ENCODE data around the gene RRAGD.
"Not testable (repeated sequence)": the region's sequence is repeated elsewhere in the genome, so short reads cannot be mapped to it uniquely, and the experiment has no call there.

The RRAGD gene

DNA sequence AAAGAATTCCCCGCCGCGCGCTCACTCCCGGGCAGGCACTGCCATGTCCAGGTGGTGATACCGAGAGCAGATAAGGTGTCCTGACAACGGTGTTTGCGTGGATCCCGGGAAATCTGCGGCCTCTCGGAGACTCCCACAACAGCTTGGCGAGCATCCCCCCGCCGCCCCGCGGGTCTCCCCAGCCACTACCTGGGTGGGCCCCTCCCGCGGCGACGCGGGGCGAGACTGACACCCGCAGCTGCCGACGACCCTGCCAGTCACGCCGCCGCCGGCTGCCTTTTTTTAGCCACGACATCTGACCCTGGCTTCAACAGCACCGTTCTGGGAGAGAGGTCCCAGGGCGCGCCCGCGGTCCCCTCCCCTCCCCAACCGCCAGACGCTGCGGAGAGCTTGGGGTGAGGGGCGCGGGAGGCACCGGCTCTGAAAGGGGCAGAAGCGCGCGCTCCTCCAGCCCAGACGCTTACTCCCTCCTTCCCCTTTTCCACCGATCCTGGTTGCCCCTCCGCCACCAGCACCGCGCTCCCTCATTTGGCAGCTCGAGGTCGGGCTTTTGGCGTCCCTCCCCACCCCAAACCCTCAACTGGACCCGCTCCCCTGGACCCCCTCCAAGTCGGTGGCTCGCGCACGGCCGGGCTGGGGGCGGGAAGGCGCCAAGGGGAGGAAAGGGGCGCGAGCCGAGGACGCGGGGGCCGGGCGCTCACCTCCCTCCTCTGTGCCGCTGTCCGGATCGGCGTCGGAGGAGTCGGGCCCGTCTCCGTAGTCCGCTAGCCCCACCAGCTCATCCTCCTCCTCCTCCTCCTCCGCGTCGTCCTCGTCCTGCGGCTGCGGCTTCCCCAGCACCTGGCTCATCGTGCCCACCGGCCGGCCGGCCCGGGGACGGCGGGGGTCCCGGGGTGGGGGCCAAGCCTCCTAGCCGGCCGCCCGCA is 665 bp downstream of the RRAGD start:
- no peak for DNase-seq (ENCODE audit: low read depth, low spot score)

DNA sequence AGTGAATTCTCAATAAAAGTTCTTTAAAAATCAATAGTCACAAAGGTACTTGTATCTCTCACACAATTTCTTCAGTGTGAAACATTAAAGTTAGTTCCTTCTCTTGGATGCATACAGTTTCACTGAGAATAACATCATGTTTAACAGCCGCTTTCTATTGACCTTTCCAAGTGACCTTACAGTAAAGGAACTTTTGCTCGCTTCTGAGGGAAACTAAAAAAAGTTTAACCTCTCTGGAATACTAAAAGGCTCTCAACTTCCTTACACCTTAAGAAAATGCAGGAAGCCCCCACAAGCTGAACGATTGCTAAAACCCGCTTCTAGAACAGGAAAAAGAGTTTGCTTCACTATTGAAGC is 1.3 kb downstream of the RRAGD start:
- no peak for DNase-seq (ENCODE audit: low read depth, low spot score)

DNA sequence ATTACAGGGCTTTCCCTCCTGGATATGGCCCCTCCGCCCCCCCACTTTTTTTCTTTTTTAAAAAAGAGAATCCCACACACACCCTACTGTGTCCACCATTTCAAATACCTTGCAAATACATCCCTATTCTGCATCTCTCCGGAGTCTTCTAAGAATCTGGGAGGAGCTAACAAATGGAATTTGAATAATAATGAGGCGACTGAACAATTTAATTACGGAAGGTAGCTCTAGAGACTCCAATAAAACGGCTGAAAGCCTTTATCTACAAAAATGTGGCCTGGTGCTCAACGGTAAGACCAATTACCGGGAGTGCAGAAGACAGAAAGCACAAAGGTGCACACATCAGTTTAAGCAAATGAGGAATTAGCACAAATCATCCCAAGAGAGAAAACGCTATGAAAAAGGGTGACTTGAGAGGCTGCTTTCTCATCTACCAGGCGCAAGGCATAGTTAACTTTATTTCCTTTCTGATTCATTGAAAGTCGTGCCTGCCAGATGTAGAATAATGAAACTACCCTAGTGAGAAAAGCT is 1.8 kb downstream of the RRAGD start:
- no peak for DNase-seq (ENCODE audit: low read depth, low spot score)

DNA sequence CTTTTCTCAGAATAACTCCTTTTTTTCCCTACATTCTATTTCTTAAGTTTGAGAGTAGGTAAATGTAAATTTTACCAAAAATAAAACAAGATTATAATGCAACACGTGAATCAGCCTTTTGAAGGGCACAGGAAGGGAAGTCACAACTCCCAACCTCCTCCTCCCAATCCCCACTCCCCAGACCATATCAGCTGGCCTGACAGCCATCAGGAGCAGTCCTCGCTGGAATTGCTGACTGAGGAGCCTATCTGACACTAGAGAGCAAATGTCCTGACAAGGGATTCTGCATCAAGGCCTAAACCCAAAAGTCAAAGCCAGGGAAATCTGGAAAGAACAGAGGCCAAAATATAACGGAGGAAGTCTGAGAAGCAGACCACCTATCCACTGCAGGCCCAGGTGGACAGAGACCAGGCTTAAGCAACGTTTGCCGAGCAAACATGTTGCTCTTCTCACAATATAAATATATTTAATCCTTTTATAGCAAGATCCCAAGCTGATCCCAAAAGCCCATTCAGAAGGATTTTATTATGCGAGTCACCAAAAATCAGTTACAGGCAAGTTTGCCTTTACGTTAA is 2.5 kb downstream of the RRAGD start:
- no peak for DNase-seq (ENCODE audit: low read depth, low spot score)

DNA sequence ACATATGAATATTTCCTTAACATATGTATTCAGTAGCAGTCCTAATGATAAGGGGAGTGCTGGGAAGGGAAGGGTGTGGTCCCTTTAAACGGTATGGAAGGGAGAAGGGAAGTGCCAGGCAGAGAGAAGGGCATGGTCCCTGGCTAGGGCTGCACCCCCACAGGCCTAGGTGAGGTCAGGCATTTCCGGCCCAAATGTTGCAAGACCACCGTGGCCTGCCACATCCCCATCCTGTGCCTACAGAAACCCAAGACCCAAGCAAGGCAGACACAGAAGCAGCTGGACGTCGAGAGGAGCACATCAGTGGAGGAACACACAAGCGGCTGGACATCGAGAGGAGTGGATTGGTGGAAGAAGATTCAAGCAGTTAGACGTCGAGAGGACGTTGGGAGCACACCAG is 5.9 kb downstream of the RRAGD start:
- no peak for DNase-seq (ENCODE audit: low read depth, low spot score)

DNA sequence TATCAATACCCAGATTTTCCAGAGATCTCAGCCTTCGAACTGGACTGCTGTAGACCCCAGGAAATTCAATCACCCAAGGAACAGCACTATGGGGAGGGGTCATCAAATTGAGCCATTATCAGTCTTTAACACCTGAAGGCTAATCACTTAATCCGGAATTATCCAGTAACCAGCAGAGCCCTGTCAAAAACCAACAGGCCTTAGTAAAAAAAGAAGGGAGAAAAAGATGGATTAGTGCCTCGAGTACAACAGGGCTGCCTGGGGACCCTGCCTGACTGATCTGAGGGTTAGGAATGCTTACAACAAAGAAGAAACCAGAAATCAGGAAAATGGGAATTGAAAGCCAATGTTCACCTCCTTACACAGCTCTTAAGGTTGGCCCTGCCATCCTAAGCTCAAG is 7.6 kb downstream of the RRAGD start:
- no peak for DNase-seq (ENCODE audit: low read depth, low spot score)

DNA sequence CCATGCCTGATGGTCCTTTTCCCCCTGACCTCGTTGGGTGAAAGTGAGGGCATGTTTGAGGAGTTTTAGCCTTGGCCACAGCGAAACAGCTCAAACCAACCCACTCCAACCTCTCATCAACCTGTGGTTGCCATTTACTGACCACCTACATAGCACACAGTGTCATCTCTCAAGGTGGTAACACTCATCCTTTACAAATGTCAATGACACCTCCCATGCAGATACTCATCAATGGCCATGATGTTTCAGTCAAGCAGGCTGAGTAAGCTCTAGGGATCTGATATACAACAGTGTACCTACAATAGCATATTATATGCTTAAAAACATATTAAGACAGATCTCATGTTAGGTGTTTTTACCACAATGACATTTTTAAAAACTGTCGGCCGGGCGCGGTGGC is 9.3 kb downstream of the RRAGD start:
- DNase-seq (ENCODE audit: low read depth, low spot score), result no peak

DNA sequence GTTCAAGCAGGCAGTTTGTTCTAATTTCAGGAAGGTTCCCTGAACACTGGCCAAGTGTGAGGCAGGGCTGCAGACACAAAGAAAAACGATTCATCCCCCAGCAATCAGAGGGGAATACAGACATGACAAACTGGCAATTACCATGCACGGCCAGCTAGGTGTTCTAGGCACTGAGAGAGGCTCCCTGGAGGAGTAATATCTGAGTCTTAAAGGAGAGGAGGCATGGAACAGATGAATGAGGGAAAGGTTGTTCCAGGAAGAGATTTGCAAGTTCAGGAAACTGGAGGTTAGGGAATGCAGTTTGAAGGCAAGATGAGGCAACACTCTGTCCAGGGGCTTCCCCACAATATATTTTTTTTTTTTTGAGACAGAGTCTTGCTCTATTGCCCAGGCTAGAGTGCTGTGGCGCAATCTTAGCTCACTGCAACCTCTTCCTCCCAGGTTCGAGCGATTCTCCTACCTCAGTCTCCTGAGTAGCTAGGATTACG is 11.1 kb downstream of the RRAGD start:
- no peak for DNase-seq (ENCODE audit: low read depth, low spot score)

DNA sequence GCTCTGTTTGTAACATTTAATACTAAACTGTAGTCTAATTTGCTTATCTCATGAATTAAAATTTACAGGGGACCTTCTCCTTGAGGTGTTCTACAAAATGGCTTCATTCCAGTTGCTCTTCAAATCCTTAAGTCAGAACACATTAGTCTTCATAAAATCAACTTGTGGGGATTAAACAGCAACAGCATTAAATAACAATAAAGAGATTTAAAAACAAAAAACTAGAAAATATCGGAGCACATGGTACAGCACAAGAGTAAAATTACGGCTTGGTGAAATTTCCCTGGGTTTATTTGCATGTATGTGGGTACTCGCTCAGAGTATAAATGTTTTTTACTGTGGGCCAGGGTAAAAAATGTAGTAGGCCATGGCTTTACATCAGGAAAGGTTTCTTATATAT is 12.0 kb downstream of the RRAGD start:
- no peak for DNase-seq (ENCODE audit: low read depth, low spot score)

DNA sequence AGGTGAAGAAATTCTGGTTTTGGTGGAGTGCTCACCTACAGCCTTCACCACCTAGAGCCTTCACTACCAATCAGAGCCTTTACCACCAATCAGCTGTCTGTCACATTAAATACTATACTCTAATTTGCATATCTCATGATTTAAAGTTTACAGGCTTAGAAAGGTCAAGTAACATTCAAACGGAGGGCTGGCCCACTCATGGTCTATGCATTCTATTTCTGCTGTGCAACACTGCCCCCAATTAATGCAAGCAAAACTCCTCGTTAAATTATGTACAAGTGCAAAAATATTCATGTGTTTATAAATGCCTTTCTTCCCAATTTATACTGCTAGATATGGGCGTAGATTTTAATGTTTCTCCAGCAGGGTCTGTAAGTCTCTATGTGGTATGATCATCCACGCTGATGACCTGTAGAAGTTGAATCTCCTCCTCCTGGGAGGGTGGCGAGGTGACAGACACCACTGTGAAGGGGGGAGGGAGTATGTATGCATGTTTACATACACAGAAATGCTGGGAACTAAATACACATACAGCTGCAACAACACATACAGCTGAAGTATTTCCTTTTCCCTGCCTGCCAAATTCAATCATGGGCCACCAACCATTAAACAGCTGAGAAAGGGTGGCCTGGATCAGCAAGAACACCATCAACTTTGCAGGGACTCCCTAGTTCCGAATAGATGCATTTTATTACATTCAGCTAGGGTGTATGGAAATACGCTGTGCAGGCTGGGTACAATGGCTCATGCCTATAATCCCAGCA is 13.1 kb downstream of the RRAGD start:
- DNase-seq (ENCODE audit: low read depth, low spot score), result no peak

DNA sequence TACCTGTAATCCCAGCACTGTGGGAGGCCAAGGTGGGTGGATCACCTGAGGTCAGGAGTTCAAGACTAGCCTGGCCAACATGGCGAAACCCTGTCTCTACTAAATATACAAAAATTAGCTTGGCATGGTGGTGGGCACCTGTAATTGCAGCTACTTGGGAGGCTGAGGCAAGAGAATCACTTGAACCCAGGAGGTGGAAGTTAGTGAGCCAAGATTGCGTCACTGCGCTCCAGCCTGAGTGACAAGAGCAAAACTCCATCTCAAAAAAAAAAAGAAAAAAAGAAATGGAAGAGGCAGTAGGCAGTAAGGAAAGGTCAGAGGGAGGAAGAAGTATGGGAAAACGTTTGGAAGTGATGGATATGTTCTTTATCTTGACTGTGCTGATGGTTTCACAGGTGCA is 14.2 kb downstream of the RRAGD start:
- not testable (repeated sequence) for DNase-seq (ENCODE audit: low read depth, low spot score)

DNA sequence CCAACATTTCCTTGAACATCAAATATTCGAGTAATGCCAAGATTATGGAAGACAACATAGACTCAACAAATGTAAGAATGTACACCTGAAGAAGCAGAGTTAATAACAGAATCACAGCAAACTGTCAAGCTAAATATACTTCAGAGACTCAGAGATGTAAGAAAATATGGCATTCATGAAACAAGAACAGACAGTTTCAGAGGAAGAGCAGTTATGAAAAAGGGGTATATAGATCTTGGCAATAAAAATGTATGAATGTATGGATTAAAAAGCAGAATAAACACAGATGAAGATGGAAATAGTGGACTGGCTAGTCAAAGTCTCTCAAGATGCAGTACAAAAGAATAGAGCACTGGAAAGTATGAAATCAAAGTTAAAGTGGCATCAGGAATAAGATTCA is 18.4 kb downstream of the RRAGD start:
- no peak for DNase-seq (ENCODE audit: low read depth, low spot score)

DNA sequence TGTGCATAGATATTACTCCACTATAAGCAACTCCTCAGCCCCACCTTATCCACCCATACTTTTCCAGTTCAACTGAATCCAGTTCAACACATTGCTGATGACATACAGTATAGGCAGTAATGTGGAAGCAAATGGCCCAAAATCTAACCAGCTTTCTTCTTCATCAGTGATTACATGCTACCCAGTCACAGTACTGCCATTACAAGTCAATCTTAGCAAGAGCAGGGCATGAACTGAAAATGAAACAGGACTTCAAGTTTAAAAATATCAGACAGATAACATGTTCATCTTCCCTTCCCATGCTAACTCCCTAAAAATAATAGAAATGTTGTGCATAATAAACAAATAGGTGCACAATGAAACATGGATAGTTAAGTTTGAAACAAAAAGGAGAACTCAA is 19.2 kb downstream of the RRAGD start:
- no peak for DNase-seq (ENCODE audit: low read depth, low spot score)

DNA sequence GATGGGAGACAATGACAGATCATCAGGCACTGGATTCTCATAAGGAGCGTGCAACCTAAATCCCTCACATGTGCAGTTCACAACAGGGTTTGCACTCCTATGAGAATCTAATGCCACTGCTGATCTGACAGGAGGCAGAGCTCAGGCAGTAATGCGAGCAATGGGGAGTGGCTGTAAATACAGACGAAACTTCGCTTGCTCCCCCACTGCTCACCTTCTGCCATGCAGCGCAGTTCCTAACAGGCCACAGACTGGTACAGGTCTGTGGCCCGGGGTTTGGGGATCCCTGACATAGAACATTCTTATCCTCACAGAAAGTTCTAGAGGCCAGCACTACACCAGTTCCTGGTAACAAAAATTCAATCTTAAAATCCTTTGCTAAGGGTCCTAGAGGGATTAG is 23.2 kb downstream of the RRAGD start:
- no peak for DNase-seq (ENCODE audit: low read depth, low spot score)

DNA sequence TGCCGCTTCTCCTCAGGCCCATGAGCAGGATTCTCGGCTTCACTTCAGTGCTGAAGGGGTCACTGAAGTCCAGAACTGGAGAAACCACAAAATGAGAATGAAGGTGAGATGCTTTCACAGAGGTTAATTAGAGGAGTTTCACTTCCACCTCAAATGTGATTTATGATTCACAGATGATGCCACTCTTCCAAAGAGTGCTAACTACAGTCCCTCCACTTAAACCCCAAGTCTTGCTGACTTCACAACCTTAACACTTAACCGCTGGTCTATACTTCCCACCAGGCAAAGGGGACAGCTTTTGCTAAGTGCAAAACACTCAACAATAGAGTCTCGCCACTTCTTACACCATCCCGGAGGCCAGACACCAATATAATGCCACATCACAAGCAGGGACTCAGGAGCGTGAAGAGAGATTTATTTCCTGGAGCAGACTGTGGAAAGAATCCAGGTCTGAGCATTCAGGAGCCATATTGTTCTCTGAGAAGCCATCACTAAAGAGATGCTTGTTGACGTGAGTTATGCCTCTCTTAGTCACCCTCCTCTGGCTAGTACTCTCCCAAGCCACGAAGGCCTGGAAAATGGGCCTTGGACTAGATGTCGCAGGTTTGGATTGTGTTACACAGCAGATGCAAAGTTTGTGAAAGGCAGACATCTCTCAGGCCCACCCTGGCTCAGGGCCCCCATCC is 24.4 kb downstream of the RRAGD start:
- no peak for DNase-seq (ENCODE audit: low read depth, low spot score)

DNA sequence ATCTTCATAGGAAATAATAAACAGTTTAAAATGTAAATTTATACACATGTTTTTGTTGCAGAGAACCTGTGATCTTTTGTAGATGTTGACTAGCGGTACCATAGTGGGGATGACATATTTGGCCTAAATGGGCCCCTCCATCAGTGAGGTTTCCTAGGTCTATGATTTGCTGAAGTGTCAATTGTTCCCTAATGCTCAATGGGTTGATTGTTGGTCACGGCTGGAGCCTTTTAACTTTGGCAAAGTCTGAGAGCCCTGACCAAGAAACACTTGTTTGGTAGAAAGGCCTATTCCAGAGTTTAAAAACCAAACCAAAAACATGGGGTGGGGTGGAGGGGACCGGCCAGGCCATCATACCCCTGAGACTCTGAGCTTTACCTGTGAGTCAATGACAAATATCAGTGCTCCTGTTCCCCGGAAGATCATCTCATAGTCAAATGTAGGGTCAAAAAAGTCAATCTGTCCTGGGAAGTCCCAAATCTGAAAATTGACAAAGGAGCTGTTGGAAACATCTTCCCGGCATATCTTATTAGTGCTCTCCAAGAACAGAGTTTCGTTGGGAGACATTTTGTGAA is 25.1 kb downstream of the RRAGD start:
- no peak for DNase-seq (ENCODE audit: low read depth, low spot score)

DNA sequence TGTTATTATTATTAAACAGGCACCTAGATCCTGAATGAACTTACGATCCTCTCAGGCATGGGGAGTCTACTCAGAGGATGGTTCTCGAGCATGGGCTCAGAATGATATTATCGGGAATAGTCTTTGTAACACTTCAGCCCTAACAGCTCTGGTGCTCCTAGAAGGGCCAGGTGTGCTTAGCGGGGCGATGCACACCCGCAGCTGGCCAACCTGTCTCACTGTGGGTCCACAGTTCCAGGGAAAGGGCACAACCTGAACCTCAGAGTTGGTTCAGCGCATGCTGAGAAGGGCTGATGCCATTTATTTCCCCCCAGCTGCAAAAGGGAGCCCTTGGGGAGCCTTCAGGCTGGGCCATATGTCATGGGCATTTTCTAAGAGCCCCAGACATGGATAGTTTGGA is 26.2 kb downstream of the RRAGD start:
- DNase-seq (ENCODE audit: low read depth, low spot score), result no peak

DNA sequence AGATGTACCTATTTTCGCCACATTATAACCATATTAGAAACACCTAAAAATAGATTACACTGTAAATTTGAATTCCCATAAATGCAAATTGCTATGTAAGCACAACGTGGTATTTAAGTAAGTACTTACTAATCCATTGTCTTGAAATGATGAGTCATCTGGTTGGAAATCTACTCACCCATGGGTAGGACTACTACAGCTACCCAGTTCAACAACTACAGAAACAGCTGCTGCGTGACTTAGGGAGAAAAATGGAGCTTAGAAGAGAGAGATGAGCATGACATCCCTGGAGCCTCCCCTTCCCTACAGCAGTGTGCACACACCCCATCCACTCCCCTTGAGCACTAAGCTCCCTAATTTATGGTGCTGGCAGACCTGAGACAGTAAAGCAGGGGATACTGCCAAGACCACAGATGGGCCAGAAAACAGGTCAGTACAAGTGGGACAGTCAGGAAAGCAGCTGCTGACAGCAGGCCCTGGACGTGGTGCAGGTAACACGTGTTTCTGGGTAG is 26.9 kb downstream of the RRAGD start:
- DNase-seq (ENCODE audit: low read depth, low spot score), result no peak

DNA sequence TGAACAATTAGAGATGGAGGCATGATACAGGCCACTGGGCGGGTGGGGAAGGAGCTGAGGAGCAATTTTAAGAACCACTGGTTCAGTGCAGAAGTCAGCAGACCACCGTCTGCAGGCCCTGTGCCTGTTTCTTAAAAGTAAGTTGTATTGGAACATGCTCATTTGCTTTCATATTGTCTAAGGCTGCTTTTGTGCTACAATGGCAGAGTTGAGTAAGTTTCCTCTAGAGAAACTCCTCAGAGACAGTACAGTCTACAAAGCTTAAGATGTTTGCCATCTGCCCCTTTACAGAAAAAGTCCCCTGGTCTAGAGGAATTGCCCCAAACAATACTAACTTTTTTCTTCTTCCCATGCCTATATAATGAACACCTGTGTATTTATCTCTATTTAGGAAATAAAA is 31.0 kb downstream of the RRAGD start:
- no peak for DNase-seq (ENCODE audit: low read depth, low spot score)

DNA sequence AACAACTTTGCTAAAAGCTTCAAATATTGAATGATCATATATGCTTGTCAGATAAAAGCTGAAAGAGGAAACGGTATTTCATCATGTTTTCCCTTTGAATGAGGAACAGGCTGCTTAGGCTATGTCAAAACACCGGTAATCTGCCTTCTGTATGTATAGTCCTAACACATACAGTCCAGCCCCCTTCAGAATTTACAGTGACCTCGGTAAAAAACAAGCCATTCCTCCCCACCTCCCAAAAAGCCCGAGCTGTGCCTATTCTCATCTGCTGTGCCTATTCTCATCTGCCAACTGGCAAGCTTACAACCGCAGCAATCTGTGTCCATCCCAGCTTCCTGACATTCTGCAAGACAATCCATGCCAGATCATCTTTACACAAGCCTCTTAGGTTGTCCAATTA is 32.8 kb downstream of the RRAGD start:
- DNase-seq (ENCODE audit: low read depth, low spot score), result no peak

DNA sequence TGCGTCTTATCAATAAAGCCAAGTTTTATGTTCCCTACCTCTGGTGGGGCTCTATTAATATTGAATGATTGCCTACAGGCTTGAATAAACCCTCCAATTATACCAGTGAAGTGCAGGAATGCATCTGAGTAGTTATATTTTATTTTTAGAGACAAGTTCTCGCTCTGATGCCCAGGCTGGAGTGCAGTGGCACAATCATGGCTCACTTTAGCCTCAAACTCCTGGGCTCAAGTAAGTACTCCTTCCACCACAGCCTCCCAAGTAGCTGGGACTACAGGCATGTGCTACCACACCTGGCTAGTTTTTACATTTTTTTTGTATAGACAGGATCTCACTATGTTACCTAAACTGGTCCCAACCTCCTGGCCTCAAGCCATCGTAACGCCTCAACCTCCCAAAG is 33.4 kb downstream of the RRAGD start:
- no peak for DNase-seq (ENCODE audit: low read depth, low spot score)

Measured in iPS DF 19.7 (cell line).